Dendritic cell treated with granulocyte-macrophage colony-stimulating factor and Interleukin-4, amounts not matched to agents 40 ng/mL and 50 ng/mL, for 4 days (primary cell): ENCODE measurements around the gene HLCS.

ENCODE experiments used
- H3K27ac Mint-ChIP-seq: one replicate; pipeline ENCODE4 v1.8.0; 2022; ENCODE audit warnings: mild to moderate bottlenecking, mixed read lengths
- H3K27me3 Mint-ChIP-seq: one replicate; pipeline ENCODE4 v1.8.0; 2022; ENCODE audit warnings: mild to moderate bottlenecking, mixed read lengths
- H3K36me3 Mint-ChIP-seq: one replicate; pipeline ENCODE4 v1.8.0; 2022; ENCODE audit warnings: low read depth, mixed read lengths
- H3K4me1 Mint-ChIP-seq: one replicate; pipeline ENCODE4 v1.8.0; 2022; ENCODE audit warnings: low read depth, mixed read lengths
- H3K4me3 Mint-ChIP-seq: one replicate; pipeline ENCODE4 v1.8.0; 2022; ENCODE audit warnings: mild to moderate bottlenecking, moderate library complexity, mixed read lengths
- H3K9me3 Mint-ChIP-seq: one replicate; pipeline ENCODE4 v1.8.0; 2022; ENCODE audit warnings: mixed read lengths
- intact Hi-C: fragments of 100-400 bp; cut with micrococcal nuclease; formaldehyde crosslinking; loops from one replicate; pipeline ENCODE4 v1.15.0; 2022

HLCS gene

DNA sequence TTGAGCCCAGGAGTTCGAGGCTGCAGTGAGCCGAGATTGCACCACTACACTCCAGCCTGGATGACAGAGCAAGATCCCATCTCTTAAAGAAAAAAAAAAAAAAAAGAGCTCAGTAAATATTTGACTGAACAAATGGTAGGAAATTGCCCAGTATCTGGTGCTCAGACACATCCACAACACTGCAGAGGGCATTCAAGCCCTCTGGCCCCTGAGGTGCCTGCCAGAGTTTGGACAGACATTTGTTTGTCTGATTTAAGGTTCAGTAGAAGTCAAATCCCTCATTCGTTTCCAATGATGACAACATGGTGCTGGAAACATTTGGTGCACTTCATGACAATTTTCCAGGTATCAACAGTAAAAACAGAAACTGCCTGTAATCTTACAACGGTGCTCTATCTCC, 86.6 kb downstream of the HLCS start:
- H3K27ac Mint-ChIP-seq: no peak overlapping the region

DNA sequence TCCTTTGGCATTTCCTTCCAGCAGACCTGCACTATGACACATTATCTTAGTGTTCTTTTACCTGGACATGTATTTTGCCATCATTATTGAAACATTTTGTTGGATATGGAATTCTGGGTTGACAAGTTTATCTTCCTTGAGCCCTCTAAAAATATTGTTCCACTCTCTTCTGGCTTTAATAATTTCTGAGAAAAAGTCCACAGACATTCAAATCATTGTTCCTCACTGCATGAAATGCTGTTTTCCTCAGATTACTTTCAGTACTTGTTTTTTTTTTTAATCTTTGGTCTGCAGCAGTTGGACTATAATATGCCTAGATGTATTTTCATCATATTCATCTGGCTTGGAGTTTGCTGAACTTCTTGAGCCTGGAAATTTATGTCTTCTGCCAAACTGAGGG, 88.7 kb downstream of the HLCS start:
- H3K4me1 Mint-ChIP-seq: no peaks in the 10 kb centered on the region

More for the DNA sequence above, 86.6 kb downstream of the HLCS start:
- H3K4me3 Mint-ChIP-seq: no peak overlapping the region
- no peaks in the 10 kb centered on the region for H3K36me3 Mint-ChIP-seq
- peaks cover 62% of the 10 kb centered on the region for H3K9me3 Mint-ChIP-seq
- intact Hi-C loops: no loop called here
- no peaks in the 10 kb centered on the region for H3K4me1 Mint-ChIP-seq
- no peaks in the 10 kb centered on the region for H3K27me3 Mint-ChIP-seq

DNA sequence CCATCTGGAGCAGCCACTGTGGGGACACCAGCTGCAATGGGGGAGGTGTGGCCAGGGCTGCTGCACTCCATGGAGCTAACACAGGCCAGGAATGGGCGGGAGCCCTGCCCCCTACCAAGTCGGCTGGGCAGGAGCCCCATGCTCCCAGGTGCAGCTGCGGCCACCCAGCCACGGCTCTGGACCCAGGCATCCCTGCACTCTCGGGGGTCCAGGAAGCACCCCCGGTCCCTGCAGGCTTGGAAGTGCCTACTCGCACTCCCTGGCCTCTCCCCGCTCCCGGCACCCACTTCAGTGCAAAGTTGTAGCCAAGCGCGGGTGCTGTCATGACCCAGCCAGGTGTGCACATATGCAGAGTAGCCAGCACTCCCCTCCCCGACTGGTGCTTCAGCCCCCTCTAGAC, 91.8 kb downstream of the HLCS start:
- Mint-ChIP-seq H3K27ac (no peak overlapping the region), H3K9me3 (peaks cover 19% of the 10 kb centered on the region), H3K4me1 (no peaks in the 10 kb centered on the region), H3K4me3 (no peak overlapping the region), H3K27me3 (no peaks in the 10 kb centered on the region), H3K36me3 (no peaks in the 10 kb centered on the region)
- intact Hi-C loops: no loop called here

More for the DNA sequence above, 88.7 kb downstream of the HLCS start:
- H3K9me3 Mint-ChIP-seq: peaks cover 41% of the 10 kb centered on the region
- H3K27ac Mint-ChIP-seq: no peak overlapping the region
- no peaks in the 10 kb centered on the region for H3K27me3 Mint-ChIP-seq
- H3K4me3 Mint-ChIP-seq: no peak overlapping the region
- H3K36me3 Mint-ChIP-seq: no peaks in the 10 kb centered on the region
- intact Hi-C loops: no loop called here

DNA sequence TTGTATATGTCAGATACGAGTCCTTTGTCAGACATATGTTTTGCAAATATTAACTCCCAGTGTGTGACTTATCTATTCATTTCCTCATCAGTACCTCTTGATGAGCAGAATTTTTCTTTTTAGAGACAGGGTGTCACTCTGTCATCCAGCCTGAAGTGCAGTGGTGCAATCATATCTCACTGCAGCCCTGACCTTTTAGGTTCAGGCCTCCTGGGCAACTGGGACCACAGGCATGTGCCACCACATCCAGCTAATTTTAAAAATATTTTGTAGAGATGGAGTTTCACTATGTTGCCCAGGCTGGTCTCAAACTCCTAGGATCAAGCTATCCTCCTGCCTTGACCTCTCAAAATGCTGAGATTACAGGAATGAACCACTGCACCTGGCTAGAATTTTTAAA, 93.0 kb downstream of the HLCS start:
- H3K36me3 Mint-ChIP-seq: no peaks in the 10 kb centered on the region
- H3K27ac Mint-ChIP-seq: no peak overlapping the region
- no peaks in the 10 kb centered on the region for H3K4me1 Mint-ChIP-seq
- H3K9me3 Mint-ChIP-seq: peaks cover 18% of the 10 kb centered on the region
- no peak overlapping the region for H3K4me3 Mint-ChIP-seq
- H3K27me3 Mint-ChIP-seq: no peaks in the 10 kb centered on the region
- intact Hi-C loops: no loop called here

DNA sequence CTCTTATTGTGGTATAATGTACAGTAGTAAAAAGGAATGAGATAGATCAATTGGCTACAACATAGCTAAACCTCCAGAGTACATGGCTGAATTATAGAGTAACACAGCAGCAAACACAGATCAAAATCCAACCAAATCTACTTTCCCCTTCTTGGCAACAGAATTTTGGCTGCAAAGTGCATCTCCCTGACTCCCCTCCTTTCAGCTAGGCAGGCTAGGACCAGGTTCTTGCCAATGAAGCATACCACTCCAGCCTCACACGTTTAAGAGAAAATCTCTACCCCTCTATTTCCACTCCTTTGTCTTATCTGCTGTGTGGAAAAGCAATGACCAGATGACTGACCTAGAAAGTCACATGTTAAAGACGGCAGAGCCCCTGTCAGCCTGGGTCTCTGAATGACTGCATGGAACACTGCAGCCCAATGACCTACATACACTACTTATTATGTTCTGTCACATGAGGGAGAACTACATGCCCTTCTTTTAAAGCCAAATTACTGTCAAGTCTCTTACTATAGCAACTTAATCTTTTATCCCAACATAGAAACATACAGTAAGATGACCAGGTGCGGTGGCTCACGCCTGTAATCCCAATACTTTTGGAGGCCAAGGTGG, 99.1 kb downstream of the HLCS start:
- Mint-ChIP-seq H3K27me3 (no peaks in the 10 kb centered on the region), H3K9me3 (no peaks in the 10 kb centered on the region), H3K27ac (no peak overlapping the region), H3K36me3 (no peaks in the 10 kb centered on the region), H3K4me1 (no peaks in the 10 kb centered on the region), H3K4me3 (no peak overlapping the region)
- intact Hi-C loops: no loop called here

DNA sequence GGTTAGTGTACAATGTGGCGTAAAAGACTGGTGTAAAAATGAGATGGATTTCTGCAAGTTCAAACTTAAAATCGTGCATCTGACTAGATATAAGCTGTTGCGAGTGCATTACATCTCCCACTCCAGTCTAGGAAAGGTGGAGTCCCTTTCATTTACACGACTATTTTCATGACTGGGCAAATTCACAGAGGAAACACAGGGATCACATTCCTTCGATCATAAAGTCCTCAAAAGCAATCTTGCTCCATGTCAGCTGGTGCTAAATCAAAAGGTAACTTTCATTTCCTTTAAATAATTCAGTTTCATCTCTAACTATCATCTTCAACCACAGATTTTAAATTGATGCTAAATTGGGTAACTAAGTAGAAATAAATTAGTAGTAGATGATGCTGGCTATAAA, 100.0 kb downstream of the HLCS start:
- H3K36me3 Mint-ChIP-seq: no peaks in the 10 kb centered on the region
- intact Hi-C loops: no loop called here
- no peaks in the 10 kb centered on the region for H3K27me3 Mint-ChIP-seq
- H3K27ac Mint-ChIP-seq: no peak overlapping the region
- no peaks in the 10 kb centered on the region for H3K9me3 Mint-ChIP-seq
- H3K4me3 Mint-ChIP-seq: no peak overlapping the region
- H3K4me1 Mint-ChIP-seq: no peaks in the 10 kb centered on the region

DNA sequence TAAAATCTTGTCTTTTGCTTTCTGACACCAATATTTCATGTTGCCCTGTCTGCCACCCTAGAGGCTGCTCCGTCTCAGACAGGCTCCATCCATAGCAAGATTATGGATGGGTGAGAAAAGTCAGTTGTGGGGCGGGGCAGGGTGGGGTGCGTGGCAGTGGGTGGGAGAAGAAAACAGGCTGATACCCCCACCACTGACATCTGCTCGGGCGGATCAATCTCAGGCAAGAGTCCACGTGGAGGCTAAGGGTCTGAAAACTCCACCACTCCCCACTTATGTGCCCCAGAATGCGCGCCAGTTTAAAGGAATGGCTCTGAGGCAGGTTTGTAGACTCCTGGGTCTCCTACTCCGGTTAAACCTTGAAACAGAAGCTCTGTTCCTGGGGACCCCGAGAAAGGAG, 101.5 kb downstream of the HLCS start:
- no peaks in the 10 kb centered on the region for H3K9me3 Mint-ChIP-seq
- H3K27ac Mint-ChIP-seq: no peak overlapping the region
- no peaks in the 10 kb centered on the region for H3K27me3 Mint-ChIP-seq
- no peaks in the 10 kb centered on the region for H3K36me3 Mint-ChIP-seq
- H3K4me1 Mint-ChIP-seq: peaks cover 4% of the 10 kb centered on the region
- H3K4me3 Mint-ChIP-seq: no peak overlapping the region
- intact Hi-C loops: no loop called here

DNA sequence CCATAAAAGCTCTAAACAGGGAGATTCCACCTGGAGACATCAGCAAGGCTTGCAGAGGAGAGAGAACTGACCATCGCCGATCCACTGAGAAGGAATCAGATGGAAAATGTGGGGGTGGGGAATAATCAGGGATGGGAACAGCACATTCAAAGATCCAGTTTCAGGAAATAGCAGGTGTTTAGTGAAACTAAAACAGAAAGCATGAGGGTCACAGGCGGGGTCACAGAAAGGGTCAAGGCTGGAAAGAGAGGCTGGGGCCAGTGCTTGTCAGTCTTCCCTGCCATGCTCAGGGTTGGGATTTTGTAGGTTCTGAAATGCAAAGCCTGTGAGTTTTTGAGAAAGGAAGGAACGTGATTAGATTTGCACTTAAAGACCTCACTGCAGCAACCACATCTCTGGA, 103.2 kb downstream of the HLCS start:
- H3K4me1 Mint-ChIP-seq: peaks cover 14% of the 10 kb centered on the region
- H3K4me3 Mint-ChIP-seq: no peak overlapping the region
- no peak overlapping the region for H3K27ac Mint-ChIP-seq
- no peaks in the 10 kb centered on the region for H3K36me3 Mint-ChIP-seq
- H3K27me3 Mint-ChIP-seq: no peaks in the 10 kb centered on the region
- no peaks in the 10 kb centered on the region for H3K9me3 Mint-ChIP-seq
- intact Hi-C loops: no loop called here

DNA sequence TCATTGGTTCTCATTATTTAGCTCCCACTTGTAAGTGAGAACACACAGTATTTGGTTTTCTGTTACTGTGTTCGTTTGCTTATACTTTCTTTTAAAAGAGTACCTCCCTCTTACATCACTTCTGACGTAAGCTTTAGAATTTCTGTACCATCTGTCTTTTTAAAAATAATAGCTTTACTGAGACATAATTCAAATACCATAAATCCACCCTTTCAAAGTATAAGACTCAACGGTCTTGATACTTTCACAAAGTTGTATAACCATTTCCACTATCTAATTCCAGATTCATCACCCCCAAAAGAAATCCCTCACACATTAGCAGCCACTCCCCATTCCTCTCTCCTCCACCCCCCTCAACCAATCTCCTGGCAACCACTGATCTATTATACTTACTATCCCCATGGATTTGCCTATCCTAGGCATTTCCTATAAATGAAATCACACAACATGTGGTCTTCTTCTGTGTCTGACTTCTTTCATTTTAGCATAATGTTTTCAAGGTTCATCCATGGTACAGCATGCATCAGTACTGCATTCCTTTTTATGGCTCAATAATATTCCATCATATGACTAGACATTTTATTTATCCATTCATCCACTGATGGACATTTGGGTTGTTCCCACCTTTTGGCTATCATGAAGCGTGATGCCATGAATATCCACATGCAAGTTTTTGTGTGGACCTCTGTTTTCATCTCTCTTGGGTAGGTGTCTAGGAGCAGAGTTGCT, 104.7 kb downstream of the HLCS start:
- no peak overlapping the region for H3K4me3 Mint-ChIP-seq
- peaks cover 14% of the 10 kb centered on the region for H3K4me1 Mint-ChIP-seq
- intact Hi-C loops: no loop called here
- H3K9me3 Mint-ChIP-seq: no peaks in the 10 kb centered on the region
- no peaks in the 10 kb centered on the region for H3K36me3 Mint-ChIP-seq
- no peaks in the 10 kb centered on the region for H3K27me3 Mint-ChIP-seq
- no peak overlapping the region for H3K27ac Mint-ChIP-seq

DNA sequence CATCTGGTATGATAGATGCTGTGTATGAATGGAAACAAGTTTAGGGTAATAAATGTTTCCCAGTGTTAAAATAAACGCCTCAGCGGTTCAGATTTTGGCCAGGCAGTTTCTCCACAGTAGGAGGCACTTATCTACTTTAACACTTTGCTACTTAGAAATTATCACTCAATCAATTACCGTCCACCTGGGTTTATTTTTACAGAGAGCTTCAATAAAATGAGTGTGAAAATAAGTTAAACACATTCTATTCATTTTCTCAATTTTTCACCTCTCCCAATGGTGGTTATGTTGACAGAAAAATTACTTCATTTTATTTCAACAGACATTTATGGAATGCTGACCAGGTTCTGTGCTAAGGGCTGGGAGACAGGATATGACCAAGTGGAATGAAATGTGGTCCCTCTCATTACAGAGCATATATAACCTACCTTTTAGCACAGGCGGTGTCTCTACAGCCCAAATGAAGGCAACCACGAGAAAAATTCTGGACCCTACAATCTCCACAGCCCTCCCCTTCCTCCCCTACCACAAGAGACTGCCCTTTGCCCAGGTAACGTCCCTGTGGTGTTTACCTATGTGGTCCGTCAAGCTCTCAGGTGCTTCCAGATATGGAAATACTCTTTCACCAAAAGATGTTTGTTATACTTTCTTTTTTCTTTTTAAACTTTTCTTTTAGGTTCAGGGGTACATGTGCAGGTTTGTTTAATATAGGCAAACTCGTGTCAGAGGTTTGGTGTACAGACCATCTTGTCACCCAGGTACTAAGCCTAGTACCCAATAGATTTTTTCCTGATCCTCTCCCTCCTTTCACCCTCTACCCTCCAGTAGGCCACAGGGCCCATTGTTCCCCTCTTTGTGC, 105.5 kb downstream of the HLCS start:
- H3K4me1 Mint-ChIP-seq: peaks cover 14% of the 10 kb centered on the region
- intact Hi-C loops: no loop called here
- H3K9me3 Mint-ChIP-seq: no peaks in the 10 kb centered on the region
- no peak overlapping the region for H3K27ac Mint-ChIP-seq
- no peaks in the 10 kb centered on the region for H3K27me3 Mint-ChIP-seq
- H3K36me3 Mint-ChIP-seq: no peaks in the 10 kb centered on the region
- no peak overlapping the region for H3K4me3 Mint-ChIP-seq

DNA sequence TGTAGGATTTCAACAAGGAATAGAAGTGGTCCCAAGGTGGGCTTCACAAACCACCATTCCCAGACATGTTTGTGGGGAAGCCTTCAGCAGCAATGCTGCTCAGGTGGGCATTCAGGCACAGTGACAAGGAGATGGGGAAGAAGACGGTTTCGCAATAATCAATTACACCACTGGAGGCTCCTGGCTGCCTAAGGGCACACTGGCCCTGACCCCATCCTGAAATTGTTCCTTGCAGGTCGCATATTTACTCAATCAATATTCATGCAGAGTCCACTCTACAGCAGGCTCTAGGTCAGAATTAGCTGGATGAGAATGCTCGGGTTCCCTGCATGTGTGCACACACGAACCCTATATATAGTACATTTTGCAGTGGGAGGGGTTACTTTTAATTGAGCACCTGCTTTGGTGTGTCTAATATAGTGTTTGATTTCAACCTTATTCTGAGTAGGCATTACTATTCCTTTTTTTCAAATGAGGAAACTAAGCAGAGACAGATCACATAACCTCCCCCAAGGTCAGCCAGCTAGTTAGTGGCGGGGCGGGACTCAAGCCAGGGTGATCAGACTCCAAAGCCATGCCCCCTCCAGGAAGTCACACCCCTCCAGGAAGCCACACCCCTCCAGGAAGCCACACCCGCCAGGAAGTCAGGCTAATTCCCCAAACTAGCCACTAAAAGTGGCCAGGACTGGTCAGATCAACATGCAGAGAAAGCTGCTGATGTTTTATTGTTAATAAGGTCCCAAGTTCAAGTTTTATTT, 106.5 kb downstream of the HLCS start:
- Mint-ChIP-seq H3K27me3 (no peaks in the 10 kb centered on the region), H3K9me3 (no peaks in the 10 kb centered on the region), H3K4me3 (no peak overlapping the region), H3K36me3 (no peaks in the 10 kb centered on the region), H3K4me1 (peaks cover 14% of the 10 kb centered on the region), H3K27ac (peak overlapping the region; percentile 8)
- intact Hi-C loops: no loop called here

DNA sequence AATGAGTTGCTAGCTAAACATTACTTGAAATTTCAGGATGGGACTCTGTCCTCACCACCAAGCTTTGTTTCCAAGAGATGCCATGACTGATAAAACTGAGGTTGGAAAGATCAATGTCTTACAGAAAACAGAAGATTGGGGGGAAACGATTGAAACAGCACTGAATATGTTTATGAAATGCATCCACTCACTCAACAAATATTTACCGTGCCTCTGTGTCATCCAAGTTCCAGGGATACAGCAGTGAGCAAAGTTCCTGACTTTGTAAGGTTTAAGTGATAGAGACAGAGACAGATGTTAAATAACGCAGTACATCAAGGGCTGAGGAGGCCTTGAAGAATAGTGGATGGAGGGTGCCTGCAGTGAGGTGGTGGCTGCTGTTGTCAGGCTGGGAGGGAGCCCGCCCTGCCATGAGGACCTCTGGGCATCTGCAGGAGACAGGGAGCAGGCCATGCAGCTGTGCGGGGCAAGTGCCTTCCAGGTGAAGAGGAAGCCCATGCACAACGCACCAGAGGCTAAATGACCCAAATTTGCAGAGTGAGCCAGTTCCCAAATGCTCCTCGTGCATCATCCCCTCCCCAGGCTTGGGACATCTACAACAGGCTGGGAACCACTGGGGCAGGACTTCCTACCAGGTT, 108.0 kb downstream of the HLCS start:
- Mint-ChIP-seq H3K4me3 (no peak overlapping the region), H3K4me1 (peaks cover 14% of the 10 kb centered on the region), H3K27ac (no peak overlapping the region), H3K36me3 (no peaks in the 10 kb centered on the region), H3K9me3 (no peaks in the 10 kb centered on the region), H3K27me3 (no peaks in the 10 kb centered on the region)
- intact Hi-C loops: no loop called here

DNA sequence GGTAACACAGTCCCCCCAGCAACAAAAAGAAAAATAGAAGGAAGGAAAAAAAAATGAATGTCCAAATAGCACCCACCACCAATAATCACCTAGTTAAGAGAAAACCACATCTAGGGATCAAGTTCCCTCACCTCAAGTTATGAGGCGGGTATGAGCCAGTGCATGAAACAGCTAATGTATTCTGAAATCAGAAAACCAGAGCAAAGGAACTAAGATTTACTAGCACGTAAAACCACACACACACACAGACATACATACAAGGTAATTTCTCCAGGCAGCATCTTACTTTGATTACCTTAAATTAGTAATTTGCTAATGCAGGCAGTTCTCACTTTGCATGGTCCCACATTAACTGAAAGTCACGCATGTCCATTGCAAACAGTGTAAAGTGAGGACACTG, 109.8 kb downstream of the HLCS start:
- intact Hi-C loops: no loop called here
- Mint-ChIP-seq H3K4me3 (no peak overlapping the region), H3K36me3 (no peaks in the 10 kb centered on the region), H3K27me3 (no peaks in the 10 kb centered on the region), H3K9me3 (no peaks in the 10 kb centered on the region), H3K4me1 (peaks cover 14% of the 10 kb centered on the region), H3K27ac (no peak overlapping the region)
